ENCODE results near the gene CNP. TPM values are rescaled to one million over a fixed set of nuclear protein-coding genes. Genes with fewer than 3 reads are reported as not detected.
"Not testable (repeated sequence)": the region's sequence is repeated elsewhere in the genome, so short reads cannot be mapped to it uniquely, and the experiment has no call there.

CNP gene
- total and polyA plus RNA-seq, 12 donors, result 17.2 to 42.7 (median 25.3) TPM

DNA sequence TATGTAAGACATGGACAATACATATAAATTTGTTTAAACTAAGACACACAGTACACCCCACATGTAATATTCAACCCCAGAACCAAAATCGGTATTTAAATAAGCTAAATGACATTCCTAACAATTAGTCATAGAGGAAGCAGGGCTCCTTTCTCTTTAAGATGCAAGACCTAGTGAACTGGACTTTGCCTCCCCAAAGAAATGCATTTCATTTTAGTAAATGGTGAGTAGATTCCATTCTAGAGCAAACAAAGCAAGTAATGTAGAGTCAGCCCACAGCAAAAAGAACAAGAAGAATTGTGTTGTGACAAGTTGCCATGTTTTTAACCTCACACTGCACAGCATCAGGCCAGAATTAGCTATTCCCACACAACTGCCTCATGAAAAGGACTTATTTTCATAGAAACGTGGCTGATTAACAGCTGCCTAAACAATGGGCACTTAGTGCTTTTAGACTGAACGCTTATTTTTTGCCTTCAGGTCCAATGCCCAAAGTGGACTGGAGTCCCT, 36.3 kb downstream of the CNP start:
- Histone ChIP-seq H3K4me1 (peaks cover 0 to 78% (median 52%) of the 10 kb centered on the region in 9 donors), H3K27ac (peak overlapping the region in 1 of 10 donors; percentile 11), H3K36me3 (peaks cover 0 to 57% (median 15%) of the 10 kb centered on the region in 9 donors), H3K27me3 (no peaks in the 10 kb centered on the region), H3K4me3 (no peak overlapping the region), H3K9me3 (no peaks in the 10 kb centered on the region)
- TF ChIP-seq, protein P1, sequence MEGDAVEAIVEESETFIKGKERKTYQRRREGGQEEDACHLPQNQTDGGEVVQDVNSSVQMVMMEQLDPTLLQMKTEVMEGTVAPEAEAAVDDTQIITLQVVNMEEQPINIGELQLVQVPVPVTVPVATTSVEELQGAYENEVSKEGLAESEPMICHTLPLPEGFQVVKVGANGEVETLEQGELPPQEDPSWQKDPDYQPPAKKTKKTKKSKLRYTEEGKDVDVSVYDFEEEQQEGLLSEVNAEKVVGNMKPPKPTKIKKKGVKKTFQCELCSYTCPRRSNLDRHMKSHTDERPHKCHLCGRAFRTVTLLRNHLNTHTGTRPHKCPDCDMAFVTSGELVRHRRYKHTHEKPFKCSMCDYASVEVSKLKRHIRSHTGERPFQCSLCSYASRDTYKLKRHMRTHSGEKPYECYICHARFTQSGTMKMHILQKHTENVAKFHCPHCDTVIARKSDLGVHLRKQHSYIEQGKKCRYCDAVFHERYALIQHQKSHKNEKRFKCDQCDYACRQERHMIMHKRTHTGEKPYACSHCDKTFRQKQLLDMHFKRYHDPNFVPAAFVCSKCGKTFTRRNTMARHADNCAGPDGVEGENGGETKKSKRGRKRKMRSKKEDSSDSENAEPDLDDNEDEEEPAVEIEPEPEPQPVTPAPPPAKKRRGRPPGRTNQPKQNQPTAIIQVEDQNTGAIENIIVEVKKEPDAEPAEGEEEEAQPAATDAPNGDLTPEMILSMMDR (IDR thresholded peaks at IDR 0.05), result no peak
- DNase-seq (no peak), ATAC-seq (no peak)
- WGBS, 2 donors, result 85 to 86% methylated on average over 3 of the region's 3 CpGs
- intact Hi-C loops (cut with DNase I), result loop anchor here in 1 of 10 donors (5.0 kb wide), 1 partner anchor 36 kb away; the partner anchor contains the start of gene CNP

GRCh38 chr17:42005166-42005565, 38.6 kb downstream of the CNP start:
- H3K4me1 ChIP-seq, result peaks cover 0 to 93% (median 67%) of the 10 kb centered on the region in 9 donors
- no peak for ATAC-seq
- intact Hi-C loops (cut with DNase I), result no loop called here

DNA sequence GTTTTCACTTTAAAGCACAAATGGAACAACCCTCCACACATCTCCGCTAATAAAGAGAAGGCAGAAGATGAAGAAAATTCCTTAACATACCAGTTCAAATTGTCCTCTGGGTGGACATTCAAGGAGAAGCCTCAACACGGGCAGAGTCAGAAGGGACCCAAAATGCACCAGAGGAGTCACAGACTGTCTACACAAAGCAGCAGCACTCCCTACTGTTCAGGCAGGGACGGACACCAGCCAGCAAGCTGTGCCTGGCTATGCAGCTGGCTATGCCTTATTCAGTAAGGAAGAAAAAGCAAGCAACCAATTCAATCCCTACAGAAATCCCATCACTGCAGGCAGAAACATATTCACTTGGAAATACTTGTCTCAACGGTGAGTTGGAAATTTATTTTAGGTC, 42.6 kb downstream of the CNP start:
- 73 to 75% methylated on average over 4 of the region's 4 CpGs for WGBS, 2 donors
- Histone ChIP-seq H3K27me3 (no peaks in the 10 kb centered on the region), H3K27ac (peak overlapping the region in 5 of 10 donors; percentile 3 to 76 (median 31)), H3K36me3 (peaks cover 0 to 12% (median 0%) of the 10 kb centered on the region in 9 donors), H3K4me3 (no peak overlapping the region), H3K9me3 (no peaks in the 10 kb centered on the region), H3K4me1 (peaks cover 0 to 98% (median 92%) of the 10 kb centered on the region in 9 donors)
- no peak for DNase-seq
- TF ChIP-seq, protein P1 (IDR thresholded peaks at IDR 0.05), result peak in 3 of 9 donors; percentile 19 to 26 (median 22)
- ATAC-seq, result peak in 4 of 8 donors; percentile 21 to 45 (median 43)
- intact Hi-C loops (cut with DNase I), result no loop called here

More at GRCh38 chr17:42005166-42005565, 38.6 kb downstream of the CNP start:
- no peaks in the 10 kb centered on the region for H3K27me3 ChIP-seq
- H3K4me3 ChIP-seq, result no peak overlapping the region
- WGBS, 2 donors, result 87 to 90% methylated on average over 1 of the region's 1 CpG
- H3K27ac ChIP-seq, result no peak overlapping the region
- peaks cover 0 to 44% (median 3%) of the 10 kb centered on the region in 9 donors for H3K36me3 ChIP-seq
- H3K9me3 ChIP-seq, result no peaks in the 10 kb centered on the region
- TF ChIP-seq, protein P1 (IDR thresholded peaks at IDR 0.05), result no peak
- no peak for DNase-seq

DNA sequence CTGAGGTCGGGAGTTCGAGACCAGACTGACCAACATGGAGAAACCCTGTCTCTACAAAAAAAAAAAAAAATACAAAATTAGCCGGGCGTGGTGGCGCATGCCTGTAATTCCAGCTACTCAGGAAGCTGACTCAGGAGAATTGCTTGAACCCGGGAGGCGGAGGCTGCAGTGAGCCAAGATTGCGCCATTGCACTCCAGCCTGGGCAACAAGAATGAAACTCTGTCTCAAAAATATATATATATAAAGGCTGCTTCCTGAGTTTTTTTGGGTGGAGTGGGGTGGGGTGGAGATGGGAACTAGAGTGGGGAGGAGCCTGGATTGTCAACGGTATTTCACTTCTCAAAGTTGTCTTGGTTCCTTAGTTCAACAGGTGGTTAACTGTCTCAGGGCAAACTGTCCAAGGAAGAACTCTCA, 43.7 kb downstream of the CNP start:
- H3K27me3 ChIP-seq, DNase-seq, H3K4me3 ChIP-seq, H3K9me3 ChIP-seq: not testable (repeated sequence)
- intact Hi-C loops (cut with DNase I), result loop anchor here in 1 of 10 donors (5.0 kb wide), 1 partner anchor 43 kb away; the partner anchor contains the start of gene CNP
- Histone ChIP-seq H3K4me1 (peaks cover 0 to 98% (median 93%) of the 10 kb centered on the region in 9 donors), H3K27ac (peak overlapping the region in 4 of 10 donors; percentile 7 to 57 (median 34)), H3K36me3 (peaks cover 0 to 15% (median 0%) of the 10 kb centered on the region in 9 donors)
- peak in 1 of 8 donors; percentile 60 for ATAC-seq
- 53 to 64% methylated on average over 9 of the region's 9 CpGs for WGBS, 2 donors

All from heart right ventricle (tissue), 16 donors.